ENCODE results near the gene EFNA5.
"Not testable (repeated sequence)": the region's sequence is repeated elsewhere in the genome, so short reads cannot be mapped to it uniquely, and the experiment has no call there.

Gene EFNA5

DNA sequence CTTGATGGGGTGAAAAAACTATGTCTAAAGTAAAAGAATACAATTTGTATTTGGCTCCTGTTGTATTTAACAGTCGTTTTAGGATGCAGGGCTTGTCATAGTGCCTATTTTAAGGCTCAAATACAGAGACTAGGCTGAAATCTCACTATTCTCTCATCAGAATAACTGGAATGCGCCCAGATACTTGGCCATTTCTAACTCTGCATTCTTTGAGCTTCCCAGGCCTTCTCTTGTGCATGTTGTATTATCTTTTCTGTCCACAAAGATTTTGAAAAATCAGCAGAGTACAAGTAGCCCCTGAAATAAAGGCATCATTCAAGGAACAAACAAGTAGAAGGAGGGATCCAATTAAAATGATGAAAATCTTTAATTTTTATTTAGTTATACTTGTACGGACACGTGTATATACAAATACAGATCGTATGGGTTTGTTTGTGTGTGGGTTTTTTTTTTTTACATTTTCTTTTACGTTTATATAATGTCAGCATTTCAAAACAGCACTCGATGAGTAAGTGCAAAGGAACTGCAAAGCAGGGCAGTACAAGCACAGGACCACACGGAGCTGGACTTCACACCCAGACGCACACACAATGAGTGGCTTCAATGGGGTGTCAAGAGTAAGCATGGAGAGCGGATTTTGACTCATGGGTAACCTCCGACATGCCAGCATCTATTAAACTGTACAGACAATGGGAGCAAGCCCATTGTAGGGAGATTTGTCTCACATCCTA lies 294.0 kb downstream of the EFNA5 start:
- DNase-seq (ENCODE audit: low read depth in 4 of 4, low spot score in 1 of 4), result no peak

GRCh38 chr5:107373549-107374263 lies 297.0 kb downstream of the EFNA5 start:
- no peak for DNase-seq (ENCODE audit: low read depth in 4 of 4, low spot score in 1 of 4)

- DNase-seq (ENCODE audit: low read depth in 4 of 4, low spot score in 1 of 4), result no peak
Observed at GRCh38 chr5:107372723-107373450, 297.9 kb downstream of the EFNA5 start.

- no peak for DNase-seq (ENCODE audit: low read depth in 4 of 4, low spot score in 1 of 4)
Observed at GRCh38 chr5:107370396-107370968, 300.3 kb downstream of the EFNA5 start.

GRCh38 chr5:107369622-107370021 lies 301.1 kb downstream of the EFNA5 start:
- no peak for DNase-seq (ENCODE audit: low read depth in 4 of 4, low spot score in 1 of 4)

DNA sequence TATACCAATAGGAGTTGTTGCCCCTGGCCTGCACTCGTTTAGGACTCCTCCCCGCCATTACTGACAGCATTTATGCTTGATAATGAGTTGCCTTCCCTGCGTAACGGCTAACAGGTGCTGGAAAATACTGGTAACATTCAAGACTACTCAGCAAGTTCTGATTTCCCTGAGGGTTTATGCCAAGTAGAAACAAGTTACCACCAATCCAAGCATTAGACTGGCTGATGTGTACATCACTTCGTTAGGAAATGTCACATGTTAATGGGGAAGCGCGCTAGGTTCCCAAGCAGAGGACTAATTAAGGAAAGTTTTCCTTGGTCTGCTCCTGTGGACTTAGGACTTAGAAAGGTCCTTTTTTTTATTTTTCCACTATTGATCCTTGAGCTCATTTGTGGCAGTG lies 302.1 kb downstream of the EFNA5 start:
- no peak for DNase-seq (ENCODE audit: low read depth in 4 of 4, low spot score in 1 of 4)

DNA sequence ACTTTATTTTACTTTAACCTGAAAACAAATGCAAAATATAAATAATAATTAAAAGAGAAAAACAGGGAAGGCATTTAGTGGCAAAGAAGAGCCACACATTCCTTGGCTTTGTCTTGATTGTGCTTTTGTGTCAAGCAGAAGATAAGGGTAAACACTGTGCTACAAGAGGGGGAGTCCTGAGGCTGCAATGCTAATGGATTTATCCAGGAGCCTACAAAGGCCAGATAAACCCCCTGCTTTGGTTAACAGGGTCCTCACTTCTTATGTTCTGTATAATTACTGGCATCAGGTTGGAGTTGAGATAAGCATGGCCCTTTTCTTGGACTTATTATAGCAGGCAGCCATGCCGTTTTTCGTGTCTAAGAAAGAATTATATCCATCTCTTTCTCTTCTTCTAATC lies 302.8 kb downstream of the EFNA5 start:
- DNase-seq (ENCODE audit: low read depth in 4 of 4, low spot score in 1 of 4), result no peak

DNA sequence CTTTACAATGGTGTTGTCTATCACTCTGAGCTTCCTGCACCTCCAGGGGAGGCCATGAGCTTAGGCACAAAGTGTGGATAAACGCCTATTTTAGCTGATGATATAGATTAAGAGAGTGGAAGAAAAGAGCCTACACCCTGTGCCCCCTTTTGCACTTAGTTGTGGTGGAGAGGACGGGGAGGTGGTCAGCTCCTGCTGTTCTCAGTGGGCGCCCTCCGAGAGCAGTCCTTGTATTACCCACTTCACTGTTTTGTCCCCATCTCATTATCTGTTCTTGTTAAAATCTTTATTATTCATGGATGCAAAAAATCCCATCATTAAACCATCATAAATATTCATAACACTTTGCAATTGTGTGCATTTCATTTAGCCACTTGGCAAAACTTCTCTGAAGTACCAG lies 303.3 kb downstream of the EFNA5 start:
- no peak for DNase-seq (ENCODE audit: low read depth in 4 of 4, low spot score in 1 of 4)

- DNase-seq (ENCODE audit: low read depth in 4 of 4, low spot score in 1 of 4), result no peak
Observed at GRCh38 chr5:107365320-107366109, 305.2 kb downstream of the EFNA5 start.

GRCh38 chr5:107364443-107365319 lies 306.1 kb downstream of the EFNA5 start:
- DNase-seq (ENCODE audit: low read depth in 4 of 4, low spot score in 1 of 4), result no peak

- no peak for DNase-seq (ENCODE audit: low read depth in 4 of 4, low spot score in 1 of 4)
Observed at GRCh38 chr5:107363768-107364167, 307.0 kb downstream of the EFNA5 start.

DNA sequence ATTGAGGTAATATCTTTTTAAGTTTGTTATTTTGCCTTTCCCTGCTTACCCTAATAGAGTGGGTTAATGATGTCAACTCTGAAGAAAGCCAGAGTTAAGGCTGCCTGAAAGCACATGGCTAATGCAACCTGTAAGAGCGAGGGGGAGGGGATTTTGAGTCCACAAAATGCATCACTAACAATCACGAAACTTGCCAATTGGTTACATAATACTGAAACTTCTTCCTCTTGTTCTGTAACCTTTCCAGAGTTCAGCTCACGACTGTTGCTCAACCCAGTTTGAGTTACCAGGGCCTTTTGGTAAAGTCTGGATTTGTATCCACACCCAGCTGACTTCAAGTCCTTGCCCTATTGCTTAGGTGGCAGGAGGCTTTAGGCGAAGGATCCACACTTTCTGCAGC lies 308.8 kb downstream of the EFNA5 start:
- no peak for DNase-seq (ENCODE audit: low read depth in 4 of 4, low spot score in 1 of 4)

GRCh38 chr5:107359916-107360234 lies 310.9 kb downstream of the EFNA5 start:
- no peak for DNase-seq (ENCODE audit: low read depth in 4 of 4, low spot score in 1 of 4)

DNA sequence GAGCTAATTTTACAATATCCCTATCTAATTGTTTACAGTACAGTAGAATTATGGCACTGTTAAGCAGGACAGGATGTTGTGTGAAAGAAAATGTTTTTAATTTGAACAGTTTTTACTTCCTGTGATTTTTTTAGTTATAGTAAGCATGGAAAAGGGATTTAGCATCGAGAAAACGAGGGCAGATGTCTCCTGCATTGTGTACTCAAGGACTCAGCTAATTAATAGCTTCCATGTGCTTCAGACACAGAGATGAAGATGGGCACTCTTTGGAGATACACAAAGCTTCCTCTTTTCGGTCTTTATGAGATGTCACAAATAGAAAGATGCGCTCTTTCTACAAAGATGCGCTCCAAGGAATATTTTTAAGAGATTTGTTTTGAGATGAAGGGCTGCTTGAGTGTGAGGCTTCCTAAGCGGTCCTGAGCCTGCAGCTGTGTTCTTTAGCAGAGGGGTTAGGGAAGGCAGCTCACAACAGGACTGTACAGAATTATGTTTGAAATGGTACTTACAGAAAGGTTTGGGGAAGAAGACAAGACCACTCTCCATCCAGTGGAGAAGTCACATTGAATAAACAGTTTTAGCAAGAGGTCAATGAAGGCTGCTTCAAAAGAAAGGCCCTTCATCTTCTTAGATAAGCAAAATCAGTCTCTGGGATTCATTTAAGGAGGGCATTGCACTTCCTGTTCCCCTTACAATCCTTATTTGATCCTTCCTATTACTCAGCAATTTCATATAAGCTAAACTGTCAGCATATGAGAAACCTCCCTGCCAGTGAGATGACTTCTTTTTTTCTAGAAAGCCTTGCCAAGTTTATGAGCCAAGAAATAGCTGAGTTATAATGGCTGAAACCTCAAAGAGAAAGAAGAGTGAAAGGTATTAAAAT lies 311.5 kb downstream of the EFNA5 start:
- DNase-seq (ENCODE audit: low read depth in 4 of 4, low spot score in 1 of 4), result no peak

- no peak for DNase-seq (ENCODE audit: low read depth in 4 of 4, low spot score in 1 of 4)
Observed at GRCh38 chr5:107356891-107357290, 313.8 kb downstream of the EFNA5 start.

GRCh38 chr5:107352576-107352975 lies 318.2 kb downstream of the EFNA5 start:
- DNase-seq (ENCODE audit: low read depth in 4 of 4, low spot score in 1 of 4), result no peak

GRCh38 chr5:107346580-107346979 lies 324.2 kb downstream of the EFNA5 start:
- DNase-seq (ENCODE audit: low read depth in 4 of 4, low spot score in 1 of 4), result not testable (repeated sequence)

DNA sequence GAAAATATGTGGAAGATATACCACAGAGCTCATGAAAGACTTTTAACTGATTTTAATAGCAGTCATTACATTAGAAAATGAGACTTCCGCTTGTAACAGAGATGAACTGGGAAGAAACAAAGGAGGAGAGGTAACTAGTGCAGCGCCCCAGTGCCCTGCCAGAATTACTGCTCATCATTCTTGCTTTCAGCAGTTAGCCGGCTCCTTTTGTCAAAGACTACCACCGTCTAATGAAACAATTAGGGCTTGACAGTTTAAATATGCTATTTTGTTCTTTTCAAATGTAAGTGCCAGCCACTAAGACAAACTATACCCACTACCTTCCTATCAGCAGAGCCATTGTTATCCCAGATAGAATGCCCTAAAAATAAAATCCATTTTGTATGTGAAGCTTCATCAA lies 328.4 kb downstream of the EFNA5 start:
- DNase-seq (ENCODE audit: low read depth in 4 of 4, low spot score in 1 of 4), result no peak

Measured in stimulated activated CD4-positive, alpha-beta T cell treated with anti-CD3 and anti-CD28 coated beads, Interleukin-1b, Interleukin-23, amount 100 ng/mL, for 24 hours (primary cell).